Pancreas (tissue), 10 donors: ENCODE measurements around the gene SRRM4. TPM values are rescaled to one million over a fixed set of nuclear protein-coding genes. Genes with fewer than 3 reads are reported as not detected.

Experiments used
- ATAC-seq, 4 donors: fragments of 200-7000 bp; cut with Tn5 transposase; one replicate each; pipeline versions ENCODE4 v1.8.0 to v1.9.1; 2020; ENCODE audit warnings: mild to moderate bottlenecking in 4 of 4, moderate library complexity in 4 of 4
- DNase-seq, 6 donors: peaks; one replicate each; pipeline ENCODE4 v3.0.0-alpha.2; 2020
- FAIRE-seq: peaks from 2 replicates; lab custom pipeline; 2012; peaks lifted over from hg19 to GRCh38; lab: Jason Lieb, UNC
- H3K27ac ChIP-seq, 4 donors: fragments of 200-600 bp; sonication (generic); 1 replicate in 3 of 4; 2 replicates in 1 of 4; pipeline versions ENCODE4 v1.5.0 to v1.8.0; 2020
- H3K27me3 ChIP-seq, 4 donors: fragments of 200-600 bp; one replicate each; pipeline ENCODE4 v1.8.0; 2021
- H3K36me3 ChIP-seq, 3 donors: fragments of 200-600 bp; sonication (generic) in 1 of 3; one replicate each; pipeline versions ENCODE4 v1.5.0 to v1.8.0; 2020 to 2021
- H3K4me1 ChIP-seq, 3 donors: fragments of 200-600 bp; one replicate each; pipeline ENCODE4 v1.8.0; 2021
- H3K4me3 ChIP-seq, 4 donors: fragments of 200-600 bp; sonication (generic) in 2 of 4; one replicate each; pipeline versions ENCODE4 v1.5.0 to v1.8.0; 2020 to 2021
- H3K9me3 ChIP-seq, 4 donors: fragments of 200-600 bp; one replicate each; pipeline ENCODE4 v1.8.0; 2021
- CTCF ChIP-seq, 4 donors: fragments of 200-600 bp; sonication (generic) in 3 of 4; IDR thresholded peaks; one replicate each; pipeline versions ENCODE4 v1.5.0 to v1.8.0; 2021; ENCODE audit warnings: antibody characterized with exemption in 4 of 4
- WGBS, 2 donors: extraction: QIAGEN DNeasy Blood & Tissue Kit; methylation state at CpG; one replicate each; pipeline ENCODE4 v1.1.7; 2013; 5-methylcytosine and 5-hydroxymethylcytosine counted together
- intact Hi-C, 3 donors: fragments of 100-400 bp; cut with DNase I; formaldehyde crosslinking; loops; one replicate each; pipeline versions ENCODE4 v1.11.1 to v1.14.2; 2022
- polyA plus RNA-seq, 2 donors: library from polyadenylated mRNA; stranded (reverse); fragments of 200-250 nt; gene quantifications; one replicate each; pipeline ENCODE4 v1.2.3, GENCODE V29; 2013
- total RNA-seq, 6 donors: library from RNA; stranded (reverse); fragmentation: NEBNext Ultra II Directional in 4 of 6; extraction: Animal tissue kit (Norgen Biotek cat#: 25700) in 4 of 6; gene quantifications; one replicate each; pipeline versions ENCODE4 v1.2.1 to v1.2.4, GENCODE V29; 2021 to 2023
- donor health status: healthy with polysubstance abuse.
- donor health status: DM: no; HTN: no; CAD: no; lungs with moderate emphysema.
- donor health status: DM: no; HTN: no; CAD: no.
- donor health status: control.
- donor health status: control.
- donor health status: Bipolar disorder and iron deficiency.
- donor health status: DM: yes; HTN: yes; CAD: no.
- donor health status: DM: no; HTN: no; CAD: no.
- donor health status: DM: no; HTN: no; CAD: no.
- donor health status: DM: yes; HTN: yes; CAD: no.

SRRM4 gene
- total RNA-seq: not detected
- under 1 TPM in 1 of 2 donors, not detected in 1; 0.02 TPM for polyA plus RNA-seq

- intact Hi-C loops: loop anchor here in 1 of 3 donors (10.0 kb wide), 1 partner anchor 563 kb away; no protein-coding TSS in a partner anchor
Observed at GRCh38 chr12:118981285-118982211, at the start of gene SRRM4. SRRM4 (plus strand) TSS chr12:118981541; CDS start chr12:118981883, 342 bp downstream.

GRCh38 chr12:118946256-118946655 is 35.1 kb upstream of the SRRM4 start:
- no peak overlapping the region for H3K4me3 ChIP-seq
- TF ChIP-seq CTCF (IDR thresholded peaks at IDR 0.05): no peak
- H3K27ac ChIP-seq: no peak overlapping the region
- no peaks in the 10 kb centered on the region for H3K36me3 ChIP-seq
- no peak for FAIRE-seq
- no peaks in the 10 kb centered on the region for H3K9me3 ChIP-seq
- no peak for ATAC-seq
- H3K4me1 ChIP-seq: no peaks in the 10 kb centered on the region
- intact Hi-C loops: no loop called here
- WGBS, 2 donors: 38 to 42% methylated on average over 10 of the region's 10 CpGs
- no peak for DNase-seq
- peaks cover 0 to 5% (median 0%) of the 10 kb centered on the region in 4 donors for H3K27me3 ChIP-seq

More at GRCh38 chr12:118981285-118982211, at the start of gene SRRM4:
- FAIRE-seq (no peak), DNase-seq (peak in 4 of 6 donors; percentile 8 to 64 (median 46)), ATAC-seq (peak in 1 of 4 donors; percentile 42)
- H3K27ac ChIP-seq: no peak within 1 kb of the TSS
- no peak for TF ChIP-seq CTCF (IDR thresholded peaks at IDR 0.05)
- H3K4me3 ChIP-seq: no peak within 1 kb of the TSS
- 2 to 3% methylated on average over 60 to 64 of the region's 64 CpGs for WGBS, 2 donors
- H3K36me3 ChIP-seq: no peaks in the 10 kb centered on the region
- peaks cover 0 to 27% (median 7%) of the 10 kb centered on the region in 4 donors for H3K27me3 ChIP-seq
- H3K4me1 ChIP-seq: no peaks in the 10 kb centered on the region
- H3K9me3 ChIP-seq: no peaks in the 10 kb centered on the region

- intact Hi-C loops: no loop called here
- no peak for FAIRE-seq
- no peaks in the 10 kb centered on the region for H3K9me3 ChIP-seq
Observed at GRCh38 chr12:118958520-118958919, 22.8 kb upstream of the SRRM4 start.

GRCh38 chr12:118959348-118959747 is 22.0 kb upstream of the SRRM4 start:
- Histone ChIP-seq H3K27me3 (peaks cover 0 to 3% (median 0%) of the 10 kb centered on the region in 4 donors), H3K4me3 (no peak overlapping the region), H3K36me3 (no peaks in the 10 kb centered on the region), H3K4me1 (no peaks in the 10 kb centered on the region), H3K9me3 (no peaks in the 10 kb centered on the region), H3K27ac (no peak overlapping the region)
- FAIRE-seq (no peak), ATAC-seq (no peak), DNase-seq (no peak)
- 31 to 47% methylated on average over 4 of the region's 4 CpGs for WGBS, 2 donors
- intact Hi-C loops: no loop called here
- no peak for TF ChIP-seq CTCF (IDR thresholded peaks at IDR 0.05)

More at GRCh38 chr12:118958520-118958919, 22.8 kb upstream of the SRRM4 start:
- WGBS, 2 donors: 26 to 44% methylated on average over 5 of the region's 5 CpGs
- Histone ChIP-seq H3K4me1 (no peaks in the 10 kb centered on the region), H3K27me3 (peaks cover 0 to 3% (median 0%) of the 10 kb centered on the region in 4 donors), H3K36me3 (no peaks in the 10 kb centered on the region), H3K4me3 (no peak overlapping the region), H3K27ac (no peak overlapping the region)
- no peak for ATAC-seq
- TF ChIP-seq CTCF (IDR thresholded peaks at IDR 0.05): no peak
- no peak for DNase-seq
